NCI-H510A (cell line): ENCODE measurements around the gene SCYGR2.

Experiments used
- DNase-seq: peaks from one replicate; lab custom pipeline; 2025; lab: John Stamatoyannopoulos, UW

Gene SCYGR2

GRCh38 chr2:227612546-227613271, 14.0 kb downstream of the SCYGR2 start:
- DNase-seq: peak; percentile 33

- no peak for DNase-seq
Observed at GRCh38 chr2:227613272-227613660, 14.6 kb downstream of the SCYGR2 start.

GRCh38 chr2:227614246-227614645, 15.6 kb downstream of the SCYGR2 start:
- DNase-seq: peak; percentile 41

- DNase-seq: no peak
Observed at GRCh38 chr2:227614740-227615139, 16.0 kb downstream of the SCYGR2 start, which contains the start of gene SCYGR3. TSS of gene SCYGR3 (minus strand) at chr2:227614840. CDS start at chr2:227614840, 0 bp downstream.

- no peak for DNase-seq
Observed at GRCh38 chr2:227615181-227615580, 16.5 kb downstream of the SCYGR2 start.

GRCh38 chr2:227615906-227616305, 17.2 kb downstream of the SCYGR2 start:
- no peak for DNase-seq

- DNase-seq: no peak
Observed at GRCh38 chr2:227616631-227617030, 17.9 kb downstream of the SCYGR2 start.

GRCh38 chr2:227617316-227618230, 18.9 kb downstream of the SCYGR2 start, which contains the start of gene SCYGR4:
TSS of gene SCYGR4 (plus strand) at chr2:227617498. CDS start at chr2:227617498, 0 bp downstream.
- DNase-seq: no peak

- DNase-seq: no peak
Observed at GRCh38 chr2:227623226-227623625, 24.5 kb downstream of the SCYGR2 start.

- DNase-seq: no peak
Observed at GRCh38 chr2:227625420-227625819, 26.7 kb downstream of the SCYGR2 start.

- DNase-seq: no peak
Observed at GRCh38 chr2:227626580-227627151, 28.0 kb downstream of the SCYGR2 start.

GRCh38 chr2:227627769-227628168, 29.1 kb downstream of the SCYGR2 start:
- no peak for DNase-seq

GRCh38 chr2:227629435-227629834, 30.7 kb downstream of the SCYGR2 start:
- DNase-seq: no peak

- DNase-seq: no peak
Observed at GRCh38 chr2:227630322-227630721, 31.6 kb downstream of the SCYGR2 start.

- DNase-seq: no peak
Observed at GRCh38 chr2:227632827-227633226, 34.1 kb downstream of the SCYGR2 start.

GRCh38 chr2:227634201-227634600, 35.5 kb downstream of the SCYGR2 start:
- no peak for DNase-seq

- no peak for DNase-seq
Observed at GRCh38 chr2:227642656-227643055, 44.0 kb downstream of the SCYGR2 start.

GRCh38 chr2:227643990-227644551, 45.4 kb downstream of the SCYGR2 start:
- DNase-seq: no peak
